Ishikawa (cell line): ENCODE results near the gene AUTS2.

Source experiments
- CEBPB ChIP-seq: IDR thresholded peaks from 2 replicates; pipeline ENCODE4 v1.6.1; 2012
- CREB1 ChIP-seq: IDR thresholded peaks from 2 replicates; pipeline ENCODE4 v1.6.1; 2012; ENCODE audit warnings: low read depth
- EGR1 ChIP-seq: IDR thresholded peaks from 2 replicates; pipeline ENCODE4 v1.6.1; 2012
- EP300 ChIP-seq: IDR thresholded peaks from 2 replicates; pipeline ENCODE4 v1.6.1; 2012; ENCODE audit warnings: borderline replicate concordance
- FOXM1 ChIP-seq: IDR thresholded peaks from 2 replicates; pipeline ENCODE4 v1.6.1; 2012; ENCODE audit warnings: low read depth, borderline replicate concordance
- NFIC ChIP-seq: IDR thresholded peaks from 2 replicates; pipeline ENCODE4 v1.6.1; 2012
- RAD21 ChIP-seq: IDR thresholded peaks from 2 replicates; pipeline ENCODE4 v1.6.1; 2012; ENCODE audit warnings: low read depth
- REST ChIP-seq: IDR thresholded peaks from 2 replicates; pipeline ENCODE4 v1.6.1; 2012; ENCODE audit warnings: low read depth, mild to moderate bottlenecking
- TAF1 ChIP-seq: IDR thresholded peaks from 2 replicates; pipeline ENCODE4 v1.6.1; 2012; ENCODE audit warnings: low read depth, mild to moderate bottlenecking
- TCF12 ChIP-seq: IDR thresholded peaks from 2 replicates; pipeline ENCODE4 v1.6.1; 2012; ENCODE audit warnings: low read depth
- TEAD4 ChIP-seq: IDR thresholded peaks from 2 replicates; pipeline ENCODE4 v1.6.1; 2012
- USF1 ChIP-seq: IDR thresholded peaks from 2 replicates; pipeline ENCODE4 v1.6.1; 2012
- YY1 ChIP-seq: IDR thresholded peaks from 2 replicates; pipeline ENCODE4 v1.6.1; 2012; ENCODE audit warnings: low read depth
- ZBTB7A ChIP-seq: IDR thresholded peaks from 2 replicates; pipeline ENCODE4 v1.6.1; 2012; ENCODE audit warnings: low read depth
- TF ChIP-seq, protein P1 (sequence below): IDR thresholded peaks from 2 replicates; pipeline ENCODE4 v1.6.1; 2012

The AUTS2 gene

DNA sequence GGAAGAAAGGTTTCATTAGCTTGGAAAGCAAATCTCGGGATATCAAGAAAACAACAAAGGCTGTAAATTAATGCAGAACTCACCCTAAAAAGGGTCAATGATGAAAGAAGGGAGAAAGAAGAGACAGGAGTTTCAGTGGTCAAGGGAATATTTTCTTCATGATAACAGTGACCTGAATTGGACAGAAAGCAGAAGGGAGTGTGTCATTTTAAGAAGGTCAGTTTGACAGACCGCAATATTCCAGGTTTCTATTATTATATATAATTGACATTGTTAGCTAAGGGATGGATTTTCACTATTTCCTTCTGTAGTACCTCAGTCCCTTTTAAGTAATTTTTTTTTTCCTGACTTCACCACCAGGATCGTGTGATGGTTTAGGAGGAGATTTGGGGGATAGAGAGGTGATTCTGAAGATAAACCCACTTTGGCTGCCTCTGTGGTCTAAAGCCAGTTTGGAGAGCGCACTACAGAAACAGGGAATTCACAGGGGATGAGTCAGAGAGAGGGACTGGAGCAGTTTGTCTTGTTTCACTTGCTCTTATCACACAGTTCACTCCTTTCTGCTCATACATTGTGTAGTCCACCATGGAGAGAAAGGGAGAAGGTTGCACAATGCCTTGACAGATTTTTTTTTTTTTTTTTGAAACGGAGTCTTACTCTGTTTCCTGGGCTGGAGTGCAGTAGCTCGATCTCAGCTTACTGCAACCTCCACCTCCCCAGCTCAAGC, 417.9 kb downstream of the AUTS2 start:
- TF ChIP-seq EP300 = no peak
- TF ChIP-seq CREB1 = no peak
- TF ChIP-seq TAF1 = no peak
- TF ChIP-seq YY1 = no peak
- TF ChIP-seq REST = no peak
- TF ChIP-seq EGR1 = no peak
- TF ChIP-seq CEBPB = no peak
- no peak for TF ChIP-seq TEAD4
- no peak for TF ChIP-seq TCF12

GRCh38 chr7:70017357-70017756, 419.1 kb downstream of the AUTS2 start:
- no peak for TF ChIP-seq CREB1
- TF ChIP-seq ZBTB7A = no peak
- no peak for TF ChIP-seq FOXM1
- no peak for TF ChIP-seq EP300

GRCh38 chr7:70018700-70019099, 420.4 kb downstream of the AUTS2 start:
- TF ChIP-seq YY1 (no peak), TAF1 (no peak), CREB1 (no peak), USF1 (no peak), TCF12 (no peak), EP300 (no peak), RAD21 (no peak), NFIC (no peak), ZBTB7A (no peak), EGR1 (no peak), CEBPB (no peak), REST (no peak), TEAD4 (no peak), FOXM1 (no peak)
- TF ChIP-seq, protein P1, sequence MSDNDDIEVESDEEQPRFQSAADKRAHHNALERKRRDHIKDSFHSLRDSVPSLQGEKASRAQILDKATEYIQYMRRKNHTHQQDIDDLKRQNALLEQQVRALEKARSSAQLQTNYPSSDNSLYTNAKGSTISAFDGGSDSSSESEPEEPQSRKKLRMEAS = no peak

- TF ChIP-seq TCF12 (no peak), CREB1 (no peak), RAD21 (no peak)
Measured at GRCh38 chr7:70027867-70028266, 429.6 kb downstream of the AUTS2 start.

- TF ChIP-seq TCF12 = no peak
- no peak for TF ChIP-seq EP300
- no peak for TF ChIP-seq REST
- no peak for TF ChIP-seq USF1
Measured at GRCh38 chr7:70028620-70029019, 430.3 kb downstream of the AUTS2 start.

- TF ChIP-seq FOXM1 = no peak
- TF ChIP-seq ZBTB7A = no peak
- no peak for TF ChIP-seq RAD21
- TF ChIP-seq TEAD4 = no peak
- TF ChIP-seq TAF1 = no peak
- TF ChIP-seq REST = no peak
Measured at GRCh38 chr7:70029993-70030392, 431.7 kb downstream of the AUTS2 start.
